NCI-H524 (cell line): Measurements from ENCODE around the gene PHACTR1.

Experiments used
- DNase-seq, 2 experiments: peaks; one replicate each; lab custom pipeline; 2025; lab: John Stamatoyannopoulos, UW

The PHACTR1 gene

GRCh38 chr6:12952318-12952717 is 235.8 kb downstream of the PHACTR1 start:
- no peak for DNase-seq

GRCh38 chr6:12955956-12956355 is 239.4 kb downstream of the PHACTR1 start:
- DNase-seq, result peak in 1 of 2 experiments; percentile 40

GRCh38 chr6:12956991-12957320 is 240.4 kb downstream of the PHACTR1 start:
- DNase-seq, result no peak

- peak; percentile 83 to 90 for DNase-seq
Observed at GRCh38 chr6:12957321-12958051, 240.9 kb downstream of the PHACTR1 start.

GRCh38 chr6:12958052-12958706 is 241.6 kb downstream of the PHACTR1 start:
- no peak for DNase-seq

DNA sequence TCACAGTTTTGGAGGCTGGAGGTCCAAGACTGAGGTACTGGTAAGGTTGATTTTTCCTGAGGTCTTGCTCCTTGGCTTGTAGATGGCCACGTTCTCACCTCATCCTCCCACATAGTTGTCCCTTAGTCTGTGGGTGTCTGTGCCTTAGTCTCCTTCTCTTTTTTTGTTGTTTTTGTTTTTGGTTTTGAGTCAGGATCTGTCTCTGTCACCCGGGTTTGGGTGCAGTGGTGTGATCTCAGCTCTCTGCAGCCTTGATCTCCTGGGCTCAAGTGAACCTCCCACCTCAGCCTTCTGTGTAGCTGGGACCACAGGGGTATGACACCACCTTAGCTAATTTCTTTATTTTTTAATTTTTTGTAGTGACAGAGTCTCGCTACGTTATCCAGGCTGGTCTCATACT is 245.2 kb downstream of the PHACTR1 start:
- no peak for DNase-seq

DNA sequence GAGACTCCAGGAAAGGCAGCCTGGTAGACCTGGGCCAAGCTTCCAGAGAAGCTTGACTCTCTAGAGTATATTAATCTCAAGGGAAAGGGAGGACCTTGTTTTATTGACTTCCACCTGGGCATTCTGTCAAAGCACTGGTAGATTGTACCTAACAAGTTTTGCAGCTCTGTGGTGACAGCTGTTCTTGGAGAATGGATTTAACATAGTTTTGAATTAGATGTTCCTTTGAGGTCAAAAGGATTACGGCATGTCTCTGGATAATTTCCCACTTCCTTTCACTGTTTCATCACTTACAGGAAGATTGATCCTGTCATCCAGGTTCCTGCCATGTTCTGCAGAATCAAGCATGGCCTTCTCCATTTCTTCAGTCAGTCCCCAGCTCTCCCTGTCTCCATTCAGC is 246.0 kb downstream of the PHACTR1 start:
- DNase-seq, result no peak

DNA sequence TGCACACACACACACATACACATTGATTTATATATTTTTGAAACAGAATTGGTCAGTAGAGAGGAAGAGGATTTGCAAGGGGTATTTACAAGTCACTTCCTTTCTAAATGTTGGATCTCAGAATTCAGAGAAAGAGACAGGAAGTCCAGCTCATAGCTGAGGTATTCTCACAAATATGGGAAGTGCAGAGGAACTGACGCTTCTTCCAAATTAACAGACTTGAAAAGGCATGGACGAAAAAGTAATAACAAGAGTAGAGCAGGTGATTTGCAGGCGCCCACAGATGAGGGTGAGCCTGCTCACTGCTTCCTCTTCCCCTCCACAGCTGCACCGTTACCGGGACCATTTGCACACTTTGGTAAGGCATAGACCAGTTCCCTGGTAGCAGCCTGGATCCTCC is 246.4 kb downstream of the PHACTR1 start:
- no peak for DNase-seq

DNA sequence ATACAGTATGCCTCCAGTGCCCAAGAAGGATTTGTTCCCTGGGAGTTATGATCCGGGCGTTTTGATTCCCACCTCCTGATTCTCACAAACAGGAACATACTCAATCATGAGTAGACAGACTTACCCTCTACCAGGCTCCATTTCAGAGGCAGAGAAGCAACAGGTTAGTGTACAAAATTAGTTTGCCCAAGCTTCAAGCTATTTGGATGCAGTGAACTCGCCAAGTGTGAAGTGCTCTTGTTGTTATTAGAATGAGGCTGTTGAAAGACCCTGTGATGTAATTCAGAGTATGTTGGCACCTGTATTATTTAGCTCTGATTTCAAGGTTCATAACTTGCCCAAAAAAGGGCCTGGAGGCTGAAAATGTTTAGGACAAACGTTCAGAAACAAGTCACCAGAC is 247.0 kb downstream of the PHACTR1 start:
- DNase-seq, result no peak

GRCh38 chr6:12967686-12968085 is 251.1 kb downstream of the PHACTR1 start:
- DNase-seq, result no peak

DNA sequence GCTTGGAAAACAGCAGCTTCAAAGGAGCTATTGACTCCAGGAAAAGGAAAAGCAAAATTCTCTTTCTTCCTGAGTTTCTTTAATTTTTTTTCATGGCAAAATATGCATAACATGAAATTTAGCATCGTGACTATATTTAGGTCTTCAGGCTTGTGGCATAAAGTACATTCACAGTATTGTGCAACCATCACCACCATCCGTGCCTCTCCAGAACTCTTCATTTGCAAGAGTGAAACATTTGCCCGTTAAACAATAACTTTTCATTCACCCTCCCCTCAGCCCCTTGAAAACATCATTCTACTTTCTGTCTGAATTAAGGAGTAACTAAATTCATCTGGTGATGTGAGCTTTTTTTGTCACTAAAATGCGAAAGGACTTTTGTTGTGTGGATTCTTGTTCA is 251.7 kb downstream of the PHACTR1 start:
- no peak for DNase-seq

- peak in 1 of 2 experiments; percentile 12 for DNase-seq
Observed at GRCh38 chr6:12968839-12969558, 252.4 kb downstream of the PHACTR1 start.

- no peak for DNase-seq
Observed at GRCh38 chr6:12969966-12970365, 253.4 kb downstream of the PHACTR1 start.

DNA sequence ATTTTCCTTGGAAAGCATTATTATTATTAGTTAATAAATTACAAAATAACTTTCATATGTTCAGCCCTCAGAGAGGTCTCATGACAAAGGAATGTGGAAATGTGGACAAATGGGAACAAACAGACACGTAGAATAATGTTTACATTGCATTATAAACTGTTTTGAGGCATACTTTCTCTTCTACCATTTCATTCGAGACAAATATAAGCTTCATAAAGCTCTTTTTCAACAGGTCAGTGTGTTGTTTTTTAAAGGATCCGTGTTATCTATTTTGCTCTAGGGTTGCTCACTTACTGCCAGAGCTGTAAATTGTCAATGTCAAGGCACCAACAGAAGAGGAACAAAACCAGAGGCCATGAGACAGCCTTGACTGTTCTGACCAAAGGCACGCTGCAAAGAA is 256.8 kb downstream of the PHACTR1 start:
- no peak for DNase-seq

DNA sequence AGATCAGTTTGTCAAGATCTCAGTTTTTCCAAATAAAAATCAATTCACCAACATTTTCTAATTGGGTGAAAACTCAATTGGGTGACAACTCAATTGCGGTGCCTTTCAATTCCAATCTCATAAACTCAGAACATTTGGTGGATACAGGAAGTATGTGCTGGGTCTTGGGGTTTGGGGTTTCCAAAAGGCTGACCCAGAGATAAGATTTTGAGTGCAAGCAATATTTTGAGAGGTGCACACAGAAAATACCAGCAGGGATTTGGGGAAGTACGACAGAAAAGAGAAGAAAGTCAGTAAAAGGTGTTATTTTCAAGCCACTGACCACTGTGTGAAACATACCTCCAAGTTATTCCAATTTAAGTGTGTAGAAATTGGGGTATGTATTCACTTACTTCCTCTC is 258.0 kb downstream of the PHACTR1 start:
- DNase-seq, result no peak

DNA sequence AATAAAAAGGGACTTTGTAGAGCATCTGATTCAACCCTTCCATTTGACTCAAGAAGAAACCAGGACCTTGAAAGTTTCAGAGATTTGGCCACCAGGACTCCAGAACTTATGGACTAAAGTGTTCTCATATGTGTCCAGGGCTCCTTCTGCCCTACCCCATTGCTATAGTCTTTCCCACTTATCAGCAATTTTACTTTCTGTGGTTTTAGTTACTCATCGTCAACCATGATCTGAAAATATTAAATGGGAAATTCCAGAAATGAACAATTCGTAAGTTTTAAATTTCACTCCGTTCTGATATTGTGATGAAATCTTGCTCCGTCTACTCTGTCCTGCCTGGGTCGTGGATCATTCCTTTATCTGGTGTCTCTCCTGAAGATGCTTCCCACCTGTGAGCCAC is 259.8 kb downstream of the PHACTR1 start:
- no peak for DNase-seq

- no peak for DNase-seq
Observed at GRCh38 chr6:12977206-12977605, 260.6 kb downstream of the PHACTR1 start.

DNA sequence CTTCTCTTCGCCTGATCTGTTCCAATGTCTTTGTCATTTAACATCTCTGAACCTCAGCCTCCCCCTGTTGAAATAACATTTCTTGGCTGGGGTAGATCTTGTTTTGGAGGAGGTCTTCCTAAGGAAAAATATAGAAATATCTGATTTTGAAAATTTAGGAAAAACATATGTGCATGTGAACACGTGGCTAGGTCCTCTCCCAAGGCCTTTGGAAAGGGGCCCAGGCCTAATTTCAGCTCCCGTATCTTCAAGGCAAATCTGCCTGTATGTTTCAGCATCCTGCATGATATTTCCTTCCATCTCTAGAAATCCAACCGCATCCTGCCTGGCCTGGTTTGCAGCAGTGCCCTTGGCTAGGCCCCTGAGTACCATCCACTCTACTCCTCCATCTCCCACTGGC is 261.2 kb downstream of the PHACTR1 start:
- DNase-seq, result no peak

GRCh38 chr6:12980741-12981140 is 264.2 kb downstream of the PHACTR1 start:
- DNase-seq, result no peak

DNA sequence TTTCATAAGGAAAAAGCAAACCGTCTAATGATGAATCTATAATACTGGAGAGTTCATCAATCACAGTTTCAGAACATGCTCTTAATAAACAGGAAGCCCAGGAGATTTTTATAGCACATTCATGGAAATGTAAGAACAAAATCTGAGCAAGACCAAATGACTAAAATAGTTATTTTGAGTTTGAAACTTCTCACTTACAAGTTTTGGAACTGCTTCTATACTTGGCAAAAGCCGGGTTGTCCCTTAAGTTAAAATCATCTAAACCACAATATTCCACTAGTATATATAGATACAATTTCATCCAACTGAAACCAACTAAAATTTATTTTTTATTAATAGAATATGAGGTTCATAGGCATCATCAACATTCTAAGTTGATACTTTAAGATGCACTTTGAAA is 268.2 kb downstream of the PHACTR1 start:
- no peak for DNase-seq

DNA sequence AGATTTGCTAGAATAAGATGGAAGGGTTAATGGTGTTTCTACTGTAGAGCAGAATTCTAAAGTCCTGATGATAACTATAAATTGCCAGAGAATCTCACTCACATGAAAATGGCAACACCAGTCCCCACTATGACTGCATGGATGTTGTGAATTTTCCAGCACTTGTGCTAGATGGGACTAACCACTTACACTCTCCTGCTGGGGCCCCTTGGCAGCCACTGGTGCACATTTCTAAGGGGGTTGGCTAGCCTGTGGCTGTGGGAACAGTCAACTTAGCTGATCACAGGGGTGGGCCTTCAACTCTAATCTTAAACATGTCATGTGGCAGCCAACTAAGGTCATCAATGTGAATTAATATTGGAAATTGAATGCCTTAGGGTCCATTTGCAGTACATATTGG is 271.2 kb downstream of the PHACTR1 start:
- DNase-seq, result no peak

DNA sequence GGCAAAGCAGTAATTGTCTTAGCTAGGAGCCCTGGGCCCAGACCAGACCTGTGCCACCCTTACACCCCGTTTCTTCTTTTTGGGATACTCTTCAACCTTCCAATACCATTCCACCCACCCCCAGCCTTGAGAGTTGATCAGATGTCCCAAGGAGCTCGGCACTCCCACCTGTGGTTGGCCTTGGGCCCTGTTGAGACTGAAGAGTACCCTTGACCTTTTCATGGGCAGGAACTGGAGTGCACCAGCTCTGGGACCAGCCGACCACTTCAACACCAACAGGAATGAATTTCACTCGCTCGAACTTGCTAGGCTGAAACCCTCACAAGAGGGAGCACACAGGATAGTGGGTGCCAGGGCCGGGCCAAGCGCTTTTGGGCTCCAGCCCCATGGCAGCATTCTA is 273.6 kb downstream of the PHACTR1 start:
- DNase-seq, result no peak

DNA sequence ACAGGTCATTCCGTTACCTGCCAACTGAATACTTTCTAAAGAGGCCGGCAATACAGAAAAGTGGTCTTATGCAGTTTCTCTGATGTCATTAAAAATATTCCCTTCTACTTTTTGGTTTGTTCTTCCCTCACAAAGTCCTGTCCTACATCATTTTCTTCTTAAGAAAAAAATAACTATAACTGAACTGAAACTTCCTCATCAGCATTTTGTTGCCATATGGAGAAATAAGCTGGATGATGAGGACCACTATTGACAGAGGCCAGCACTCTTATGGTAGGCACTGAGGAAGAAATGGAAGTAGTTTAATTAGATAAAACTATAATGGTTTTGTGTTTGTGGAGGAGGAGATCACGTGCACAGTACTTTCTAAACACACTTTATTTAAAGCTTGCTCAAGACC is 274.9 kb downstream of the PHACTR1 start:
- no peak for DNase-seq
